HepG2 (cell line): ENCODE data around the gene SFXN5. TPM values are rescaled to one million over a fixed set of nuclear protein-coding genes. Genes with fewer than 3 reads are reported as not detected.

ENCODE experiments used
- ATAC-seq: fragments of 200-7000 bp; cut with Tn5 transposase; 3 replicates; pipeline ENCODE4 v1.9.1; 2020; ENCODE audit warnings: mild to moderate bottlenecking, moderate library complexity
- BruUV-seq: library from RNA; stranded (reverse); fragments of 400-500 nt; replicated peaks from 2 replicates; lab custom pipeline; 2021; lab: Mats Ljungman, UMichigan
- CTCF ChIA-PET: fragments of 300-600 bp; formaldehyde crosslinking; extraction: SDS; loops from one replicate; lab custom pipeline; 2021; ENCODE audit warnings: low total read pairs, inconsistent platforms, low intra/inter-chr PET ratio; lab: Yijun Ruan, JAX
- POLR2A ChIA-PET: fragments of 350-600 bp; sonication (Branson Sonifier 250); formaldehyde crosslinking; loops from one replicate; lab custom pipeline; 2020; ENCODE audit warnings: antibody characterized with exemption, inconsistent platforms; lab: Yijun Ruan, JAX
- DNase-seq: peaks from one replicate; pipeline ENCODE4 v3.0.0-alpha.2; 2015; ENCODE audit warnings: low spot score
- FAIRE-seq: peaks from 3 replicates; lab custom pipeline; 2011; peaks lifted over from hg19 to GRCh38; lab: Jason Lieb, UNC
- H2AFZ ChIP-seq: one replicate; pipeline ENCODE4 v1.6.1; 2011; ENCODE audit warnings: low read length, inconsistent platforms
- H3K27ac ChIP-seq: fragments of 300-600 bp; 3 replicates; pipeline ENCODE4 v1.8.0; 2011; ENCODE audit warnings: mixed run types, mild to moderate bottlenecking, mixed read lengths, low read length, inconsistent platforms; ENCODE audit not compliant: insufficient read depth; ENCODE audit errors: extremely low read length
- H3K27me3 ChIP-seq, 2 experiments: fragments of 200-600 bp in 1 of 2; 2 replicates in 1 of 2; 3 replicates in 1 of 2; pipeline versions ENCODE4 v1.6.0 to v1.8.0; 2011; ENCODE audit warnings: low read length in 2 of 2, mild to moderate bottlenecking in 2 of 2, moderate library complexity in 2 of 2, inconsistent platforms in 1 of 2; ENCODE audit not compliant: insufficient read depth in 2 of 2, control insufficient read depth in 1 of 2
- H3K36me3 ChIP-seq, 2 experiments: fragments of 200-600 bp in 1 of 2; replicated peaks in 1 of 2; 2 replicates in 1 of 2; 3 replicates in 1 of 2; pipeline versions ENCODE4 v1.5.1 to v1.8.0; 2011; ENCODE audit warnings: low read length in 2 of 2, inconsistent platforms in 1 of 2; ENCODE audit not compliant: insufficient read depth in 2 of 2, control insufficient read depth in 1 of 2
- H3K4me1 ChIP-seq: 2 replicates; pipeline ENCODE4 v1.5.1; 2012; ENCODE audit warnings: low read length, inconsistent platforms; ENCODE audit not compliant: insufficient read depth
- H3K4me2 ChIP-seq: 2 replicates; pipeline ENCODE4 v1.6.0; 2011; ENCODE audit warnings: low read depth, low read length, inconsistent platforms
- H3K4me3 ChIP-seq, 3 experiments: fragments of 200-600 bp in 1 of 3; sonication (generic), shearing (Covaris generic) in 1 of 3; replicated peaks in 1 of 3; 2 replicates each; pipeline ENCODE4 v1.5.1; 2011 to 2016; ENCODE audit warnings: low read length in 3 of 3, inconsistent platforms in 2 of 3, low read depth in 2 of 3, mild to moderate bottlenecking in 2 of 3, control low read depth in 1 of 3, mixed read lengths in 1 of 3; ENCODE audit not compliant: insufficient read depth in 1 of 3
- H3K79me2 ChIP-seq: one replicate; pipeline ENCODE4 v1.6.1; 2011; ENCODE audit warnings: low read length, inconsistent platforms; ENCODE audit not compliant: insufficient read depth
- H3K9ac ChIP-seq: 2 replicates; pipeline ENCODE4 v1.6.0; 2011; ENCODE audit warnings: mild to moderate bottlenecking, low read depth, low read length, inconsistent platforms; ENCODE audit not compliant: insufficient read depth
- H3K9me3 ChIP-seq: 2 replicates; pipeline ENCODE4 v1.5.1; 2012; ENCODE audit warnings: mild to moderate bottlenecking, low read length
- H4K20me1 ChIP-seq: 2 replicates; pipeline ENCODE4 v1.6.0; 2011; ENCODE audit warnings: inconsistent platforms, mild to moderate bottlenecking, low read length, moderate library complexity; ENCODE audit not compliant: insufficient read depth
- HNRNPK ChIP-seq: fragments of 200-400 bp; formaldehyde crosslinking; IDR thresholded peaks from 2 replicates; pipeline ENCODE4 v1.6.1; 2018; ENCODE audit warnings: low read length, low read depth, moderate library complexity, mild to moderate bottlenecking; ENCODE audit not compliant: poor library complexity, severe bottlenecking
- HNRNPUL1 ChIP-seq: fragments of 200-400 bp; formaldehyde crosslinking; IDR thresholded peaks from 2 replicates; pipeline ENCODE4 v1.6.1; 2017; ENCODE audit warnings: low read depth, mild to moderate bottlenecking, low read length, moderate library complexity
- MTA1 ChIP-seq: sonication (generic); formaldehyde crosslinking; IDR thresholded peaks from 2 replicates; pipeline ENCODE4 v1.4.0; 2020; ENCODE audit warnings: missing genetic modification reagents, mild to moderate bottlenecking, borderline replicate concordance
- RFXANK ChIP-seq: IDR thresholded peaks from 2 replicates; pipeline ENCODE4 v1.6.1; 2016
- SRF ChIP-seq: IDR thresholded peaks from 2 replicates; pipeline ENCODE4 v1.6.1; 2011; ENCODE audit warnings: mild to moderate bottlenecking, low read depth, low read length, moderate library complexity
- ZNF317 ChIP-seq: sonication (generic); formaldehyde crosslinking; IDR thresholded peaks from 2 replicates; pipeline ENCODE4 v1.5.0; 2020; ENCODE audit warnings: mild to moderate bottlenecking, missing genetic modification reagents
- ZNF326 ChIP-seq: sonication (generic); formaldehyde crosslinking; IDR thresholded peaks from 2 replicates; pipeline ENCODE4 v1.4.0; 2020; ENCODE audit warnings: missing genetic modification reagents, borderline replicate concordance
- ZNF329 ChIP-seq: sonication (generic); formaldehyde crosslinking; IDR thresholded peaks from 2 replicates; pipeline ENCODE4 v1.9.0; 2021; ENCODE audit warnings: low read depth, mild to moderate bottlenecking, missing genetic modification reagents
- ZSCAN25 ChIP-seq: sonication (generic); formaldehyde crosslinking; IDR thresholded peaks from 2 replicates; pipeline ENCODE4 v1.8.0; 2022; ENCODE audit warnings: mild to moderate bottlenecking, missing genetic modification reagents
- WGBS: methylation state at CpG from one replicate; pipeline ENCODE4 v1.1.6; 2017; ENCODE audit warnings: low lambda C conversion rate; 5-methylcytosine and 5-hydroxymethylcytosine counted together
- in situ Hi-C: cut with HindIII; loops from 2 replicates; pipeline ENCODE4 v1.10.0; 2017; ENCODE audit warnings: low pct_unique_long_range_greater_than_20kb; ENCODE audit not compliant: extremely low pct_ligation_motif_present
- intact Hi-C: fragments of 100-400 bp; cut with micrococcal nuclease; formaldehyde crosslinking; loops from one replicate; pipeline ENCODE4 v1.10.0; 2022; ENCODE audit not compliant: unreplicated experiment
- polyA plus RNA-seq, 8 experiments: library from polyadenylated mRNA; depleted of rRNA in 3 of 8; stranded (reverse) in 7 of 8; unstranded in 1 of 8; fragments of >200 nt; fragmentation: Illumina TruSeq in 4 of 8; extraction: Trizol in 4 of 8; gene quantifications; 2 replicates each; pipeline versions ENCODE4 v1.2.1 to v1.2.3, GENCODE V29; 2011 to 2016; ENCODE audit warnings: low read depth in 4 of 8, missing spikeins in 1 of 8, mixed read lengths in 1 of 8; ENCODE audit not compliant: insufficient read depth in 1 of 8
- total RNA-seq, 5 experiments: library from RNA; depleted of rRNA; stranded (reverse); fragments of >200 nt; fragmentation: Illumina TruSeq; extraction: Trizol; gene quantifications; 2 replicates each; pipeline ENCODE4 v1.2.3, GENCODE V29; 2016; ENCODE audit warnings: low read depth in 1 of 5
- TF ChIP-seq, protein P1 (sequence below): sonication (generic); formaldehyde crosslinking; IDR thresholded peaks from 2 replicates; pipeline ENCODE4 v1.4.0; 2020; ENCODE audit warnings: missing genetic modification reagents
- TF ChIP-seq, protein P2 (sequence below): sonication (generic); formaldehyde crosslinking; IDR thresholded peaks from 2 replicates; pipeline ENCODE4 v1.4.0; 2020; ENCODE audit warnings: missing genetic modification reagents

SFXN5 gene
- total and polyA plus RNA-seq, 2 of the 13 experiments (the other 11 are each of a cell fraction or from before 2014, with no cell fraction given) = 34.9 to 37.4 TPM

DNA sequence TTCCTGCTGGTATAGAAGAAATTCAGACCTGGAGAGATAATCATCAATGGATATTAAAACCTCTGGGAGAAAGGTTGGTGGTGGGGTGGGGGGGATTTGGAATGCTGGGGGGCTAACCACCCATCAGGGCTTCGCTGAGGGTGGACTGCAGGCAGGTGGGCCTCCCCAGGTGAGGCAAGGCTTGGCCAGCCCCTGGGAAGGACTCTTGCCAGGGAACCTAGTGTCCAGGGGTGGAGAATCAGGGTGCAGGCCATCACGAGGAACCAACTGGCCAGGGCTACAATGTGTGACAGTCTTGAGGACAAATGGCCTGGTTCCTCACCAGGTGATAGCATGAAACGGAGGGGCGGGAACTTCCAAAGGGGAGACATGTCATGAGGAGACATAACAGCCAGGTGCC, 29.4 kb upstream of the SFXN5 start:
- H4K20me1 ChIP-seq = peaks cover 36% of the 10 kb centered on the region; the same call in 1 of the 2 replicates
- POLR2A ChIA-PET = no interaction called here
- peaks cover 31% of the 10 kb centered on the region for H3K79me2 ChIP-seq
- TF ChIP-seq MTA1 (CRISPR knock-in tag) = no peak
- TF ChIP-seq, protein P1, sequence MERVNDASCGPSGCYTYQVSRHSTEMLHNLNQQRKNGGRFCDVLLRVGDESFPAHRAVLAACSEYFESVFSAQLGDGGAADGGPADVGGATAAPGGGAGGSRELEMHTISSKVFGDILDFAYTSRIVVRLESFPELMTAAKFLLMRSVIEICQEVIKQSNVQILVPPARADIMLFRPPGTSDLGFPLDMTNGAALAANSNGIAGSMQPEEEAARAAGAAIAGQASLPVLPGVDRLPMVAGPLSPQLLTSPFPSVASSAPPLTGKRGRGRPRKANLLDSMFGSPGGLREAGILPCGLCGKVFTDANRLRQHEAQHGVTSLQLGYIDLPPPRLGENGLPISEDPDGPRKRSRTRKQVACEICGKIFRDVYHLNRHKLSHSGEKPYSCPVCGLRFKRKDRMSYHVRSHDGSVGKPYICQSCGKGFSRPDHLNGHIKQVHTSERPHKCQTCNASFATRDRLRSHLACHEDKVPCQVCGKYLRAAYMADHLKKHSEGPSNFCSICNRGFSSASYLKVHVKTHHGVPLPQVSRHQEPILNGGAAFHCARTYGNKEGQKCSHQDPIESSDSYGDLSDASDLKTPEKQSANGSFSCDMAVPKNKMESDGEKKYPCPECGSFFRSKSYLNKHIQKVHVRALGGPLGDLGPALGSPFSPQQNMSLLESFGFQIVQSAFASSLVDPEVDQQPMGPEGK (CRISPR knock-in tag) = no peak
- TF ChIP-seq, protein P2, sequence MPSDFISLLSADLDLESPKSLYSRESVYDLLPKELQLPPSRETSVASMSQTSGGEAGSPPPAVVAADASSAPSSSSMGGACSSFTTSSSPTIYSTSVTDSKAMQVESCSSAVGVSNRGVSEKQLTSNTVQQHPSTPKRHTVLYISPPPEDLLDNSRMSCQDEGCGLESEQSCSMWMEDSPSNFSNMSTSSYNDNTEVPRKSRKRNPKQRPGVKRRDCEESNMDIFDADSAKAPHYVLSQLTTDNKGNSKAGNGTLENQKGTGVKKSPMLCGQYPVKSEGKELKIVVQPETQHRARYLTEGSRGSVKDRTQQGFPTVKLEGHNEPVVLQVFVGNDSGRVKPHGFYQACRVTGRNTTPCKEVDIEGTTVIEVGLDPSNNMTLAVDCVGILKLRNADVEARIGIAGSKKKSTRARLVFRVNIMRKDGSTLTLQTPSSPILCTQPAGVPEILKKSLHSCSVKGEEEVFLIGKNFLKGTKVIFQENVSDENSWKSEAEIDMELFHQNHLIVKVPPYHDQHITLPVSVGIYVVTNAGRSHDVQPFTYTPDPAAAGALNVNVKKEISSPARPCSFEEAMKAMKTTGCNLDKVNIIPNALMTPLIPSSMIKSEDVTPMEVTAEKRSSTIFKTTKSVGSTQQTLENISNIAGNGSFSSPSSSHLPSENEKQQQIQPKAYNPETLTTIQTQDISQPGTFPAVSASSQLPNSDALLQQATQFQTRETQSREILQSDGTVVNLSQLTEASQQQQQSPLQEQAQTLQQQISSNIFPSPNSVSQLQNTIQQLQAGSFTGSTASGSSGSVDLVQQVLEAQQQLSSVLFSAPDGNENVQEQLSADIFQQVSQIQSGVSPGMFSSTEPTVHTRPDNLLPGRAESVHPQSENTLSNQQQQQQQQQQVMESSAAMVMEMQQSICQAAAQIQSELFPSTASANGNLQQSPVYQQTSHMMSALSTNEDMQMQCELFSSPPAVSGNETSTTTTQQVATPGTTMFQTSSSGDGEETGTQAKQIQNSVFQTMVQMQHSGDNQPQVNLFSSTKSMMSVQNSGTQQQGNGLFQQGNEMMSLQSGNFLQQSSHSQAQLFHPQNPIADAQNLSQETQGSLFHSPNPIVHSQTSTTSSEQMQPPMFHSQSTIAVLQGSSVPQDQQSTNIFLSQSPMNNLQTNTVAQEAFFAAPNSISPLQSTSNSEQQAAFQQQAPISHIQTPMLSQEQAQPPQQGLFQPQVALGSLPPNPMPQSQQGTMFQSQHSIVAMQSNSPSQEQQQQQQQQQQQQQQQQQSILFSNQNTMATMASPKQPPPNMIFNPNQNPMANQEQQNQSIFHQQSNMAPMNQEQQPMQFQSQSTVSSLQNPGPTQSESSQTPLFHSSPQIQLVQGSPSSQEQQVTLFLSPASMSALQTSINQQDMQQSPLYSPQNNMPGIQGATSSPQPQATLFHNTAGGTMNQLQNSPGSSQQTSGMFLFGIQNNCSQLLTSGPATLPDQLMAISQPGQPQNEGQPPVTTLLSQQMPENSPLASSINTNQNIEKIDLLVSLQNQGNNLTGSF = no peak
- TF ChIP-seq ZNF329 (CRISPR knock-in tag) = no peak
- TF ChIP-seq ZNF317 (CRISPR knock-in tag) = no peak
- TF ChIP-seq HNRNPUL1 = no peak
- TF ChIP-seq RFXANK (CRISPR knock-in tag) = no peak
- no peak for TF ChIP-seq ZNF326 (CRISPR knock-in tag)
- no peak for TF ChIP-seq SRF
- TF ChIP-seq ZSCAN25 (CRISPR knock-in tag) = no peak
- TF ChIP-seq HNRNPK = no peak
- H3K4me2 ChIP-seq = no peak overlapping the region
- intact Hi-C loops = no loop called here
- no peak overlapping the region for H3K4me3 ChIP-seq
- no peak overlapping the region for H3K27ac ChIP-seq
- H2AFZ ChIP-seq = no peak overlapping the region
- in situ Hi-C loops = no loop called here
- H3K9ac ChIP-seq = no peak overlapping the region
- FAIRE-seq (no peak), DNase-seq (no peak), ATAC-seq (no peak)
- H3K4me1 ChIP-seq = peaks cover 28% of the 10 kb centered on the region
- WGBS = 98% methylated on average over 4 of the region's 4 CpGs
- BruUV-seq = no TSS peak
- H3K9me3 ChIP-seq = no peaks in the 10 kb centered on the region
- no peaks in the 10 kb centered on the region for H3K27me3 ChIP-seq
- CTCF ChIA-PET = no interaction called here
- H3K36me3 ChIP-seq = peaks cover 7 to 8% of the 10 kb centered on the region in 2 experiments; a peak in 3 of 5 replicates
